Central memory CD4-positive, alpha-beta T cell (primary cell): ENCODE measurements around the gene BCCIP.

Source experiments
- DNase-seq: peaks from one replicate; pipeline ENCODE4 v3.0.0; 2022

The BCCIP gene

GRCh38 chr10:125845617-125846016, 22.3 kb downstream of the BCCIP start:
- DNase-seq: no peak

- no peak for DNase-seq
These were observed 23.5 kb downstream of the BCCIP start for GRCh38 chr10:125846894-125847293.

DNA sequence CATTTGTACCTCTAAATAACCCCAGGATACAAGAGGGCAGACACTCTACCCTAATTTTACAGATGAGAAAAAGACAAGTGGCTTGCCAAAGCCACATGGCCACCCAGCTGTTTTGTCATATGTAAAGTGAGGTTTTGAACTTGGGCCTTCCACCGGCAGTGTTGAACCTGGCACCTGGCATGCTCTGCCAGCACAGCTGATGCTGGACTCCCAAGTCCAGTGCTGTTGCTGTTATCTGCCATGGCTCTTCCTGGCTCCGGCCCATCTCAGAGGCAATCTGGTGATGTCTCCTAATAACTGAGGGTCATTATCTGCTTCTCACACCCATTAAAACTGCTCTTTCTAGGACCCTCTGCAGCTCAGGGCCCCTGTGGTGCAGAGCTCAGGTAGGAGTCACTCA, 25.0 kb downstream of the BCCIP start:
- DNase-seq: no peak

DNA sequence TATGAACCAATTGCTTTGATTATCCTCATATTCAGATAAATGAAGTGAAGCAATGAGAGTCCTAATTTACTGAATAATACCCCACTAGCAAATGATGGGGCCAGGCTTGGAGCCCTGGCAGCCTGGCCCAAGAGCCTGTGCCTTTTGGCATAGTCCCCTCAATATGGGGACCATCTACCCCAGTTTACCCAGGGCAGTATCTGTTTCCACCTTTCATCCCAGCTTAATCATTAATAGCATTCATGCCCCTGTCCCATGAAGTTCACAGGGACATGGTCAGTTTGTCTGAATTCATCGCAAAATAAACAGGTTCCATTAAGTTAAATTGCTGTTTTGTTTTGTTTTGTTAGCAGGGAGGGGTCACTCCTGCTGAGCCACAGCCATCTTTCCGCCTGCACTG, 25.5 kb downstream of the BCCIP start:
- DNase-seq: no peak

DNA sequence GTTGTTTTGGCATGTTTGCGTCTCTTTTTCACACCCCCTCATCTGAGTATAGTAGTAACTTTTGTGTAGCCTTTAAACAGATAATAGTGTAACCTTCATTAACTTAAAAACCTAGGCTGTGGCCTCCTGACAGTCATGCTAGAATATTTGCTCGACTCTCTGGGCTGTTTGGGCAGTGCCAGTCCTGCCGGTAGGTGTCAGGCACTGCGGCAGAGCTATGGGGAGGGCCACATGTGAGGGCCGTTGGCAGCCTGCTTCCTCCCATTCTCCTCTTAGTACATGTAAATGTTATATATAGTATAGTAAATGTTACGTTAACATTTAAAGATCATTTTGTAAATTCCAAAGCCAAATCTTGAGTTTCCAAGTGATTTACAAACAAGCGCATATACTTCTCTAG, 26.1 kb downstream of the BCCIP start:
- no peak for DNase-seq

DNA sequence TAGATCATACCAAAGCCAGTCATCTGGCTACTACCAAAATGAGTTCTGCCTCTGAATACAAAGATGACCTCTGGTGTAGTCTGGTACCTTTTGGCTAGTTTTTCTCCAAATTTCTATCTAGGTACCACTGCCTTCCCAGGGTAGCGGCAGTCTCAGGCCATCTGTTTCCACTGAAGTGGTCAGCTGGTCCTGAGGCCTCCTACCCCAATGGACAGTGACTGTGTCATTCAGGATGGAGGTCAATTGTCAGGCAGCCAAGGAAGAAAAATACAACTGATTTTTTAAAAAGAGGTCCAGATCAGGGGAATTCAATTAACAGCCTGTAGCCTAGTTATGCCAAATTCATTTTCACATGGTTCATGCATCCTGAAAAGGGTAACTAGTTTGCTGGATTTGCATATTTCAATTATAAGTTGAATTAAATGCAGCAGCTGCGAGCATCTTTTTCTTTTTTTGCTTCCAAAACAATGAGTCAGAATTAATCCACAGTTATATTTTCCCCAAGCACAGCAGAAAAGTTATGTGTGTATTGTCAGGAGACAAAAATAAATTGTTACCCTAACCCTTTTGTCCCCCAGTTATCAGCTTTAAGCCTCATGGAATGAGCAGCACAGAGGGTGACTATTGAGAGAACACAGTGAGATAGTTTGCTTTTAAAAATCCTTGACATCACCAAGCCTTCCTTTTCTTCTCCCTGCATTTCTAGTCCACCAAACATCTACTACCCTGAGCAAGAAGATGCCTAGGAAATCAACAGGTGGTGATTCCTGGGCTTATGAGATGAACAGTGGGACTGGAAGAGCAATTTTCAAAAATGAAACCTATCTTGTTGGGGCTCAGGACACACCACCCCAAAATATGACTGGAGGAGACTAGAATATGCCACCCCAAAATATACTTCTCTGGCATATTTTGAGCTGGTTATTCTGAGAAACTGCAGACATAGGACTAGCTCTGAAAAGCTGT, 27.7 kb downstream of the BCCIP start:
- DNase-seq: no peak

- no peak for DNase-seq
These were observed 29.1 kb downstream of the BCCIP start for GRCh38 chr10:125852487-125852886.

DNA sequence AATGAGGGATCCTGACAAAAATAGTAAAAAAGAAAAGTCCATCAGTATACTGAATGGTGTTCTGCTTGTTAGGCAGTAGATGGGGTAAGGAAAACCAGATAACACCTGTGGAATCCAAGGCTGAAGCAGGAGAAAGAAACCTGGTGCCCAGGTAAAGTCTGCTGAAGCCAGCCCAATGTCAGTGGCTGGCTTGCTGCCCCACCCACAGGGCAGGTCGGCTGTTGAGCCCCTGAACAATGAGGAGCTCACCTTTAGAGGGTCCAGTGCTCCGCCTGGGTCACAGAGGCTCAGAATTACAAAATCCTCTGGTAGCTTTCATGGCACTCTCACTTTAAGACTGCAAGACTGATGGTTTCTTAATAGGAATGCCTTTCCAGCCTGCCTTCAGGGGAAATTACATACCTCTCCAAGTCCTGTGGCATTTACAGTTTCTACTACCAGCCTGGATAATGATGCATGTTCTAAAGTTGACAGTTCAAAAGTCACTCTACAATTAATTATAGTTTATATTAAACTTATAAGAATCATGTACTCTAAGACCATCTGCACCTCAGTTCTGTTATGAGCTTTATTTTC, 33.9 kb downstream of the BCCIP start:
- no peak for DNase-seq

DNA sequence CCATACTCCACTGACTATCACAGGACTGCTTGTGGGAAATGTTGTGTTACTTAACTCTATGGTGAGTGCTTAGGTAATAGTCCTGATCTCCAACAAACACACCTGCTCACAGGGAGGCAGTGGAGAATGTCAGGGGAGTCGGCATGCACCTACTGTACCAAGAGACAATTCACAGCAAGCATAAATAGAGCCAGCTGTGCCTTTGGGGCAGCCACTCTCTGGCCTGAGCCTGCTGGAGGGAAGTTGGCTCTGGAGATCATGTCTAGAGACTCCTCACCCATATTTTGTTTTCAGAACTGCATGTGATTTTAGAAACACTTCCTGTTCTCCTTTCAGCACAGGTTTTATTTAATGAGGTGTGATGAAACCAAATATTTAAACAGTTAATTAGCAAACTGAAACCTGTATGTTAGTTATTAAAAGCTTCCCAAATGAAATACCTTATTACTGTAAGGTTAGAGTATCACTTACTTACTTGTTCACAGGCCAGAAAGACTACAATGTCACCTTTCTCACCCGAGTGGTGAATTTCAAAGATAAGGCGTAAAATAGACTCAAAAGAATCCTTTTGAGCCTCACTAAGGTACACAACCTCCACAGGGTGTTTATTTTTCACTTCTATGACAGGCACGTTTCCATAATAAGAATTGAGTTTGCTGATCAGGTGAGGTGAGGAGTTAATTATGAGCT, 35.9 kb downstream of the BCCIP start:
- DNase-seq: no peak

- no peak for DNase-seq
These were observed 41.8 kb downstream of the BCCIP start for GRCh38 chr10:125865120-125865519.

DNA sequence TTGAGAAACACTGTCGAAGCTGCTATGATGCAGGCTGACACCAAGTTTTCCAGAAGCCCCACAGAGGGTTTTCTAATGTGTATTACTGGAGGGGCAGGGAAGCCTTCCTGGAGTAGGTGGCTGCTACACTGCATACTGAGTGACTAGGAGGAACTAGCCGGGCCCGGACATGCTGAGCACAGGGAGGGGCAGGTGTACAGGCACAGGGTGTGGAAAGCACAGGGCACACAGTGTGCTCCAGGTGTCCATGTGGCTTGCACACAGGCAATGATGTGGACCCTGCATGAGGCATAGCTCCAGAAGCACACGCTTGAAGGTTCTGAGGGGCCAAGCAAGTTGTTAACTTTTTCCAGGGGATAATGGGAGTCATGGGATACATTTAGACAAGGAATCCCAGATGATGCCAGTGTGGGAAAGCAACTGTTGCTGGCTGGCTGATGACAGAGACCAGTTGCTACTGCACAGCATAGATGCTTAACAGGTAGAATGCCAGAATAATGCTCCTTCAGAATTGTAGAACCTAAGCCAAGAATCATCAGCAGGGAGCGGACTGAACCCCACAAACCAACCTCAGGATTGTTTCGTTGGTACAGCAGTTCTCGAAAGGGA, 43.2 kb downstream of the BCCIP start:
- no peak for DNase-seq

DNA sequence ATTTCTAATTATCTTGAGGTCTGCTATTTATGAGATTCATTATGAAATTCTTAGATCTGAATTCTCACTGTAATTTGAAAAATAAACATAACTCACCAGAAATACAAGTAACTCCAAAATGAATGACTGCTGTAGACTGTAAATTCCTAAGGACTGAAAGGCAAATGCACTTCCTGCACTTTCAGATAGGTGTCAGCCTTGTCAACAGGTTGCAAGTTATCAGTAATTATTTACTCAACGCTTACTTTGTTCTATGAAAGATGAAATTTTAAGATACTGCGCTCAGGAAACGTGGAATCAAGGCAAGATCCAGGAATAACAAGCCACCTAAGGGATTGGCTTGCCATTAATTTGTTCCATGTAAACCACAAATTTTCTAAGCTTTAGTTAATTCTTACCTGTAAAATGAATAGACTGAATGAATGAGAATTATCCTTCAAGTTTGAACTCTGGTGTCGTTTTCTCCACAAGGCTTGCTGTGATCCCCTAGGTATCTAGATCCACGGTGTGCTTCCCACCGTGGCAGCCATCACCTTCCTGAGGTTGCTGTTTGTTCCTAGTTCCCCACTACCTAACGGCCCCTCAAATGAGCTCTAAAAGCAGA, 45.1 kb downstream of the BCCIP start:
- peak; percentile 8 for DNase-seq

GRCh38 chr10:125871338-125871737, 48.0 kb downstream of the BCCIP start:
- DNase-seq: no peak

- no peak for DNase-seq
These were observed 55.9 kb downstream of the BCCIP start for GRCh38 chr10:125878957-125879835.

GRCh38 chr10:125880719-125881118, 57.4 kb downstream of the BCCIP start:
- DNase-seq: no peak

- DNase-seq: no peak
These were observed 57.8 kb downstream of the BCCIP start, which contains the start of gene DHX32 for GRCh38 chr10:125881192-125881591. DHX32 (minus strand) TSS chr10:125881292; CDS start chr10:125880824, 468 bp downstream.

DNA sequence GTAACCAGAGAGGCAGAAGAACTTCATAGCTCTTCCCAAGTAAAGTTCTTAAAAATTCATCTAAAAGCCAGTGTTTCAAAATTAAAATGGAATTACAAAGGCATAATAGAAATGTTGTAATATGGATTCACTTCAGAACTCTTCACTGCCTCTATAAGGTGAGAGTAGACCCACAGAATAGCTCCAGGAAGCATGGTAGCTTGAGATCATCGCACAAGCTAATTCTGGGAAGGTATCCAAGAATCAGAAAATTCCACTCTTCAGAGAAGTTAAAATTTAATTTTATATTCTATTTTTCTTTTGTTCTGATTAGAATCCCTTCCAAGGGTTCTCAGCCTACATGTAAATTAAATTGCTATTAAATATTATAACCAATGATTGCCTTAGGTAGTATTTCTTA, 59.2 kb downstream of the BCCIP start:
- no peak for DNase-seq

DNA sequence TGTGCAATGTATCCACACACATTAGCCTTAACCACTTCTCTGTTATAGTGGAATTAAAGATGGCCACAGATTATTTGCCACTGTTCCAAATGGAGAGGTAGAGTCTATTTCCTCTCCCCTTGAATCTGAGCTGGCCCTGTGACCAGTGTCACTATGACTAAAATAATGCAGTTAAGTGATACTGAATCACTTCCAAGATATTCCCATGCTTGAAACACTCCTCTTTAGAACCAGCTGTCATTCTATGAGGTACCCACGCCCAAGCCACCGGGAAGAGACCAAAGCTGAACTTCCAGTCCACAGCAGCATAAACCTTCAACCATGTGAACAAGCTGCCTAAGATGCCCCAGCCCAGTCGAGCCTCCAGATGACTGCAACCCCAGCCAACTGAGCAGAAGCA, 59.9 kb downstream of the BCCIP start:
- DNase-seq: no peak
